ENCODE results near the gene RBAK. TPM values are rescaled to one million over a fixed set of nuclear protein-coding genes. Genes with fewer than 3 reads are reported as not detected.

RBAK gene
- polyA plus RNA-seq, 2 of the 4 experiments (the other 2 are of a cell fraction) = 6.8 to 11.2 TPM

DNA sequence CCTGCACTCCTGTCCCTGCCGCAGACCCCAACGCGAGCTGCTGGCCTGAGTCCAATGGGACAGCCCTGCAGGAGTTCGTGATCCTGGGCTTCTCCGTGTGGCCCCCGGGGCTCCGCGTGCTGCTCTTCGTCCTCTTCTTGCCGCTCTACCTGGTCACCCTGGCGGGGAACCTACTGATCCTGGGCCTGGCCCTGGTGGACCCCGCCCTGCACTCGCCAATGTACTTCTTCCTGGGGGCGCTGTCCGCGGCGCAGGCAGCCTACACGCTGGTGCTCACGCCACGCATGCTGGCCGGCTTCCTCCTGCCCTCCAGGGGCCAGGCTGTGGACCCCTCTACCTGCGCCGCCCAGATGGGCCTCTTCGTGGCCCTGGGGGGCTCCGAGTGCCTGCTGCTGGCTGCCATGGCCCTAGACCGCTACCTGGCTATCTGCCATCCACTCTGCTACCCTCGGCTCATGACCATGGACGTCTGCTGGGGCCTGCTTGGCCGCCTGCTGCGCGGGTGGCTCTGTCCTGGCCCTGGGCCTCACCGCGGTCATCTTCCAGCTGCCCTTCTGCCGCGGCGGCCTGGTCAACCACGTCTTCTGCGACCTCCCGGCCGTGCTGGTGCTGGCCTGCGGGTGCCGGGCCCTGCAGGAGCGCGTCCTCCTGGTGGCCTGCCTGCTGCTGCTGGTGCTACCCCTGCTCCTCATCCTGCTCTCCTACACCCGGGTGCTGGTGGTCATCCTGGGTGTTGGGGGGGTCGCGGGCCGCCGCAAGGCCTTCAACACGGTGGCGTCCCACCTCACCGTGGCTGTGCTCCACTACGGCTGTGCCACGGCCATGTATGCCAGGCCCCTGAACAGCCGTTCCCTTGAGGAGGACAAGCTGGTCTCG, 71.7 kb downstream of the RBAK start:
- CTCF ChIA-PET = no interaction called here
- Histone ChIP-seq H3K9me3 (no peaks in the 10 kb centered on the region), H3K4me3 (no peak overlapping the region), H3K4me1 (no peaks in the 10 kb centered on the region), H3K27ac (no peak overlapping the region), H3K4me2 (no peak overlapping the region)
- FAIRE-seq = no peak
- no peak for DNase-seq (ENCODE audit: low read depth in 1 of 2, low spot score in 1 of 2)
- TF ChIP-seq HOXA7 (CRISPR knock-in tag; IDR thresholded peaks at IDR 0.05) (no peak), ATOH8 (CRISPR knock-in tag; IDR thresholded peaks at IDR 0.05; ENCODE audit: low read depth) (no peak), NPAS2 (CRISPR knock-in tag; IDR thresholded peaks at IDR 0.05; ENCODE audit: borderline replicate concordance) (no peak), PHF8 (IDR thresholded peaks at IDR 0.05; ENCODE audit: borderline replicate concordance, low read depth) (no peak), HEYL (CRISPR knock-in tag; IDR thresholded peaks at IDR 0.05) (no peak), CHD2 (IDR thresholded peaks at IDR 0.05; ENCODE audit: low read length, partially characterized antibody) (no peak), POLR2AphosphoS2 (conservative IDR thresholded peaks at IDR 0.05; ENCODE audit: low read length) (no peak), RAD21 (conservative IDR thresholded peaks at IDR 0.05 in 1 of 2, IDR thresholded peaks at IDR 0.05 in 1 of 2) (no peak), SREBF2 (IDR thresholded peaks at IDR 0.05) (no peak), CBX8 (IDR thresholded peaks at IDR 0.05) (no peak), EHF (CRISPR knock-in tag; IDR thresholded peaks at IDR 0.05) (no peak), MYC (IDR thresholded peaks at IDR 0.05; ENCODE audit: borderline replicate concordance, low read length) (no peak), POLR2A (IDR thresholded peaks at IDR 0.05; ENCODE audit: low read length) (no peak)
- TF ChIP-seq, protein P1, sequence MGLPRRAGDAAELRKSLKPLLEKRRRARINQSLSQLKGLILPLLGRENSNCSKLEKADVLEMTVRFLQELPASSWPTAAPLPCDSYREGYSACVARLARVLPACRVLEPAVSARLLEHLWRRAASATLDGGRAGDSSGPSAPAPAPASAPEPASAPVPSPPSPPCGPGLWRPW (IDR thresholded peaks at IDR 0.05) = no peak
- TF ChIP-seq, protein P2, sequence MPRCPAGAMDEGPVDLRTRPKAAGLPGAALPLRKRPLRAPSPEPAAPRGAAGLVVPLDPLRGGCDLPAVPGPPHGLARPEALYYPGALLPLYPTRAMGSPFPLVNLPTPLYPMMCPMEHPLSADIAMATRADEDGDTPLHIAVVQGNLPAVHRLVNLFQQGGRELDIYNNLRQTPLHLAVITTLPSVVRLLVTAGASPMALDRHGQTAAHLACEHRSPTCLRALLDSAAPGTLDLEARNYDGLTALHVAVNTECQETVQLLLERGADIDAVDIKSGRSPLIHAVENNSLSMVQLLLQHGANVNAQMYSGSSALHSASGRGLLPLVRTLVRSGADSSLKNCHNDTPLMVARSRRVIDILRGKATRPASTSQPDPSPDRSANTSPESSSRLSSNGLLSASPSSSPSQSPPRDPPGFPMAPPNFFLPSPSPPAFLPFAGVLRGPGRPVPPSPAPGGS (IDR thresholded peaks at IDR 0.05) = no peak
- TF ChIP-seq, protein P3, sequence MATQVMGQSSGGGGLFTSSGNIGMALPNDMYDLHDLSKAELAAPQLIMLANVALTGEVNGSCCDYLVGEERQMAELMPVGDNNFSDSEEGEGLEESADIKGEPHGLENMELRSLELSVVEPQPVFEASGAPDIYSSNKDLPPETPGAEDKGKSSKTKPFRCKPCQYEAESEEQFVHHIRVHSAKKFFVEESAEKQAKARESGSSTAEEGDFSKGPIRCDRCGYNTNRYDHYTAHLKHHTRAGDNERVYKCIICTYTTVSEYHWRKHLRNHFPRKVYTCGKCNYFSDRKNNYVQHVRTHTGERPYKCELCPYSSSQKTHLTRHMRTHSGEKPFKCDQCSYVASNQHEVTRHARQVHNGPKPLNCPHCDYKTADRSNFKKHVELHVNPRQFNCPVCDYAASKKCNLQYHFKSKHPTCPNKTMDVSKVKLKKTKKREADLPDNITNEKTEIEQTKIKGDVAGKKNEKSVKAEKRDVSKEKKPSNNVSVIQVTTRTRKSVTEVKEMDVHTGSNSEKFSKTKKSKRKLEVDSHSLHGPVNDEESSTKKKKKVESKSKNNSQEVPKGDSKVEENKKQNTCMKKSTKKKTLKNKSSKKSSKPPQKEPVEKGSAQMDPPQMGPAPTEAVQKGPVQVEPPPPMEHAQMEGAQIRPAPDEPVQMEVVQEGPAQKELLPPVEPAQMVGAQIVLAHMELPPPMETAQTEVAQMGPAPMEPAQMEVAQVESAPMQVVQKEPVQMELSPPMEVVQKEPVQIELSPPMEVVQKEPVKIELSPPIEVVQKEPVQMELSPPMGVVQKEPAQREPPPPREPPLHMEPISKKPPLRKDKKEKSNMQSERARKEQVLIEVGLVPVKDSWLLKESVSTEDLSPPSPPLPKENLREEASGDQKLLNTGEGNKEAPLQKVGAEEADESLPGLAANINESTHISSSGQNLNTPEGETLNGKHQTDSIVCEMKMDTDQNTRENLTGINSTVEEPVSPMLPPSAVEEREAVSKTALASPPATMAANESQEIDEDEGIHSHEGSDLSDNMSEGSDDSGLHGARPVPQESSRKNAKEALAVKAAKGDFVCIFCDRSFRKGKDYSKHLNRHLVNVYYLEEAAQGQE (IDR thresholded peaks at IDR 0.05) = no peak
- TF ChIP-seq, protein P4, sequence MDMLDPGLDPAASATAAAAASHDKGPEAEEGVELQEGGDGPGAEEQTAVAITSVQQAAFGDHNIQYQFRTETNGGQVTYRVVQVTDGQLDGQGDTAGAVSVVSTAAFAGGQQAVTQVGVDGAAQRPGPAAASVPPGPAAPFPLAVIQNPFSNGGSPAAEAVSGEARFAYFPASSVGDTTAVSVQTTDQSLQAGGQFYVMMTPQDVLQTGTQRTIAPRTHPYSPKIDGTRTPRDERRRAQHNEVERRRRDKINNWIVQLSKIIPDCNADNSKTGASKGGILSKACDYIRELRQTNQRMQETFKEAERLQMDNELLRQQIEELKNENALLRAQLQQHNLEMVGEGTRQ (IDR thresholded peaks at IDR 0.05) = no peak
- POLR2A ChIA-PET = no interaction called here
- peak in 1 of 2 experiments; percentile 26; a peak in 1 of 6 replicates for ATAC-seq
- WGBS (ENCODE audit: missing lambda C conversion rate) = 80% methylated on average over 27 of the region's 56 CpGs

Small RNAs within 50 kb of the gene (small RNA-seq; reads per million reads assigned to genes)
- gene AC092032.1 = 0 reads per million in 6 experiments

Other genes starting within 250 kb of the RBAK start
- not detected in 2 replicates for gene PAPOLB, start 183.8 kb upstream of the RBAK start, polyA plus RNA-seq (2011; rRNA removed)
- gene PAPOLB, start 183.8 kb upstream of the RBAK start, polyA plus RNA-seq (2017; fragmentation: RNase III; extraction: RNeasy Plus Mini Kit Qiagen cat#74134 plus additional on column Dnase treatment) = not detected in 3 replicates
- 1.0 TPM in 2 replicates for gene RADIL, start 162.1 kb upstream of the RBAK start, polyA plus RNA-seq (2011; rRNA removed)
- 1.1 to 1.5 TPM (median 1.1 TPM) in 3 replicates for gene RADIL, start 162.1 kb upstream of the RBAK start, polyA plus RNA-seq (2017; fragmentation: RNase III; extraction: RNeasy Plus Mini Kit Qiagen cat#74134 plus additional on column Dnase treatment)
- not detected in 2 replicates for gene MMD2, start 86.7 kb upstream of the RBAK start, polyA plus RNA-seq (2011; rRNA removed)
- gene MMD2, start 86.7 kb upstream of the RBAK start, polyA plus RNA-seq (2017; fragmentation: RNase III; extraction: RNeasy Plus Mini Kit Qiagen cat#74134 plus additional on column Dnase treatment) = not detected in 3 replicates
- gene WIPI2, start 144.4 kb downstream of the RBAK start, polyA plus RNA-seq (2011; rRNA removed) = 44.6 and 51.3 TPM in 2 replicates
- 37.1 to 42.6 TPM (median 39.8 TPM) in 3 replicates for gene WIPI2, start 144.4 kb downstream of the RBAK start, polyA plus RNA-seq (2017; fragmentation: RNase III; extraction: RNeasy Plus Mini Kit Qiagen cat#74134 plus additional on column Dnase treatment)
- gene SLC29A4, start 237.1 kb downstream of the RBAK start, polyA plus RNA-seq (2011; rRNA removed) = 11.5 and 17.4 TPM in 2 replicates
- 10.3 to 14.8 TPM (median 12.6 TPM) in 3 replicates for gene SLC29A4, start 237.1 kb downstream of the RBAK start, polyA plus RNA-seq (2017; fragmentation: RNase III; extraction: RNeasy Plus Mini Kit Qiagen cat#74134 plus additional on column Dnase treatment)